Naive thymus-derived CD4-positive, alpha-beta T cell (primary cell): ENCODE data around the gene SLC30A5. TPM values are rescaled to one million over a fixed set of nuclear protein-coding genes. Genes with fewer than 3 reads are reported as not detected.
A peak's percentile ranks its signal among the peaks of the same experiment; 100 is the strongest.

Experiments
- ATAC-seq: fragments of 150-1000 bp; cut with Tn5 transposase; 2 replicates; pipeline ENCODE4 v1.10.0; 2021; ENCODE audit warnings: mild to moderate bottlenecking, moderate library complexity
- CTCF ChIA-PET: fragments of 350-600 bp; sonication (Branson Sonifier 250); formaldehyde crosslinking; loops from one replicate; lab custom pipeline; 2021; ENCODE audit warnings: antibody characterized with exemption; lab: Charles Lee
- POLR2A ChIA-PET: fragments of 350-600 bp; sonication (Branson Sonifier 250); formaldehyde crosslinking; loops from one replicate; lab custom pipeline; 2021; ENCODE audit warnings: antibody characterized with exemption, inconsistent platforms; lab: Charles Lee
- DNase-seq, 9 donors: peaks; one replicate each; pipeline versions ENCODE4 v3.0.0 to v3.0.0-alpha.2; 2020 to 2022; ENCODE audit warnings: mixed read lengths in 1 of 9
- H3K27ac ChIP-seq: one replicate; pipeline ENCODE4 v1.7.0; 2013; ENCODE audit warnings: mild to moderate bottlenecking, low read depth, low read length, moderate library complexity
- H3K27me3 ChIP-seq, 2 donors: one replicate each; pipeline ENCODE4 v1.7.0; 2013; ENCODE audit warnings: low read length in 2 of 2, mild to moderate bottlenecking in 2 of 2, moderate library complexity in 2 of 2; ENCODE audit not compliant: control insufficient read depth in 2 of 2, insufficient read depth in 2 of 2
- H3K36me3 ChIP-seq, 3 experiments: 1 replicate in 2 of 3; 2 replicates in 1 of 3; pipeline ENCODE4 v1.7.0; 2013; ENCODE audit warnings: low read length in 3 of 3, mild to moderate bottlenecking in 3 of 3, moderate library complexity in 1 of 3; ENCODE audit not compliant: insufficient read depth in 3 of 3, control insufficient read depth in 2 of 3
- H3K4me1 ChIP-seq, 2 donors: one replicate each; pipeline ENCODE4 v1.7.0; 2013; ENCODE audit warnings: low read length in 2 of 2, mild to moderate bottlenecking in 2 of 2, moderate library complexity in 1 of 2; ENCODE audit not compliant: control insufficient read depth in 2 of 2, insufficient read depth in 2 of 2
- H3K4me3 ChIP-seq: 2 replicates; pipeline ENCODE4 v1.7.0; 2013; ENCODE audit warnings: mild to moderate bottlenecking, low read length
- H3K9me3 ChIP-seq, 3 experiments: 1 replicate in 2 of 3; 2 replicates in 1 of 3; pipeline ENCODE4 v1.7.0; 2013; ENCODE audit warnings: low read length in 3 of 3; ENCODE audit not compliant: control insufficient read depth in 2 of 3
- H3K27ac Mint-ChIP-seq, 9 donors: one replicate each; pipeline ENCODE4 v1.8.0; 2020 to 2022; ENCODE audit warnings: mixed read lengths in 9 of 9, mild to moderate bottlenecking in 8 of 9, moderate library complexity in 5 of 9, inconsistent platforms in 2 of 9
- H3K27me3 Mint-ChIP-seq, 5 donors: one replicate each; pipeline ENCODE4 v1.8.0; 2021 to 2022; ENCODE audit warnings: mixed read lengths in 5 of 5, mild to moderate bottlenecking in 1 of 5
- H3K36me3 Mint-ChIP-seq, 5 donors: one replicate each; pipeline ENCODE4 v1.8.0; 2020 to 2022; ENCODE audit warnings: mixed read lengths in 5 of 5, mild to moderate bottlenecking in 3 of 5, inconsistent platforms in 1 of 5
- H3K4me1 Mint-ChIP-seq, 7 donors: one replicate each; pipeline ENCODE4 v1.8.0; 2020 to 2022; ENCODE audit warnings: mixed read lengths in 7 of 7, mild to moderate bottlenecking in 3 of 7, inconsistent platforms in 1 of 7
- H3K4me3 Mint-ChIP-seq, 10 donors: one replicate each; pipeline ENCODE4 v1.8.0; 2020 to 2022; ENCODE audit warnings: mild to moderate bottlenecking in 10 of 10, mixed read lengths in 10 of 10, moderate library complexity in 6 of 10, inconsistent platforms in 2 of 10
- H3K9me3 Mint-ChIP-seq, 11 donors: one replicate each; pipeline ENCODE4 v1.8.0; 2020 to 2022; ENCODE audit warnings: mixed read lengths in 11 of 11, mild to moderate bottlenecking in 4 of 11, inconsistent platforms in 1 of 11, moderate library complexity in 1 of 11
- intact Hi-C, 2 donors: fragments of 100-400 bp; cut with micrococcal nuclease; formaldehyde crosslinking; loops; one replicate each; pipeline ENCODE4 v1.15.1; 2023
- polyA plus RNA-seq, 2 donors: library from polyadenylated mRNA; unstranded; fragments of 300-500 nt; fragmentation: Illumina TruSeq; gene quantifications; one replicate each; pipeline ENCODE4 v1.2.3, GENCODE V29; 2021
- total RNA-seq, 6 experiments: library from RNA in 5 of 6; stranded (reverse) in 5 of 6; gene quantifications; 1 replicate in 5 of 6; 2 replicates in 1 of 6; pipeline ENCODE4 v1.2.3 and lab custom pipeline; 2021 to 2026

The SLC30A5 gene
- total and polyA plus RNA-seq, 7 experiments from 2014 or later, result 15.9 to 46.5 (median 32.1) TPM

DNA sequence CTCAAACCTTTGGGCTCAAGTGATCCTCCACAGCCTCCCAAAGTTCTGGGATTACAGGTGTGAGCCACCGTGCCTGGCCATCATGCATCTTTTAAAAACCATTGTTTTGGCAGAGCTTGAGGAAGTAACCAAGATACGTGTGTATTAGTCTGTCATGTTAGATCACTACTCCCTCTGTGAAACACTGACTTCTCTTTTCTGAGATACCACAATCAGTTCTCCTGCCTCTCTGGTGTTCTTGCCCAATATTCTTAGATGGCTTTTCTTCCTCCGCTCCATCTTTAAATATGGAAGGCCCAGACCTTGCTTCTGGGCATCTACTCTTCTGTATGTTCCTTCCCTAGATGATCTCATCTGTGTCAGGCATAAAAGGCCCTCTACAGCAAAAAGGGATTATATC lies 58.9 kb downstream of the SLC30A5 start:
- intact Hi-C loops, result no loop called here
- H3K27ac Mint-ChIP-seq, result no peak overlapping the region
- Histone ChIP-seq H3K9me3 (no peaks in the 10 kb centered on the region), H3K27ac (no peak overlapping the region), H3K27me3 (no peaks in the 10 kb centered on the region), H3K4me1 (no peaks in the 10 kb centered on the region), H3K4me3 (no peak overlapping the region), H3K36me3 (no peaks in the 10 kb centered on the region)
- CTCF ChIA-PET, result no interaction called here
- no peak overlapping the region for H3K4me3 Mint-ChIP-seq
- H3K27me3 Mint-ChIP-seq, result no peaks in the 10 kb centered on the region
- no peaks in the 10 kb centered on the region for H3K4me1 Mint-ChIP-seq
- ATAC-seq, result no peak
- no peak for DNase-seq
- POLR2A ChIA-PET, result no interaction called here
- H3K9me3 Mint-ChIP-seq, result no peaks in the 10 kb centered on the region
- peaks cover 0 to 16% (median 0%) of the 10 kb centered on the region in 5 donors for H3K36me3 Mint-ChIP-seq

DNA sequence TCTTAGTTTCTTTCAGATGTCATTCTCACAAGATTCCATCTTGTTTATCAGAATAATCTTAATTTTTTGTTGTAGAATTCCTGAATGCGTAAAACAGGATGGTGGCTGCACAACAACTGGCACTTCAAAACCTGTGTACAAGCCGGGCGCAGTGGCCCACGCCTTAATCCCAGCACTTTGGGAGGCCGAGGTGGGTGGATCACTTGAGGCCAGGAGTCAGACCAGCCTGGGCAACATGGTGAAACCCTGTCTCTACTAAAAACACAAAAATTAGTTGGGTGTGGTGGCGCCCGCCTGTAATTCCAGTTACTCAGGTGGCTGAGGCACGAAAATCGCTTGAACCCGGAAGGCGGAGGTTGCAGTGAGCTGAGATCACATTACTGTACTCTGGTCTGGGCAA lies 62.6 kb downstream of the SLC30A5 start:
- H3K9me3 ChIP-seq, result no peaks in the 10 kb centered on the region
- Mint-ChIP-seq H3K9me3 (no peaks in the 10 kb centered on the region), H3K27ac (no peak overlapping the region), H3K27me3 (no peaks in the 10 kb centered on the region), H3K36me3 (peaks cover 0 to 6% (median 0%) of the 10 kb centered on the region in 5 donors), H3K4me3 (no peak overlapping the region), H3K4me1 (no peaks in the 10 kb centered on the region)
- no peak for DNase-seq
- CTCF ChIA-PET, result no interaction called here
- no peak overlapping the region for H3K27ac ChIP-seq
- POLR2A ChIA-PET, result no interaction called here
- H3K36me3 ChIP-seq, result no peaks in the 10 kb centered on the region
- intact Hi-C loops, result no loop called here
- no peaks in the 10 kb centered on the region for H3K4me1 ChIP-seq
- no peak for ATAC-seq
- H3K4me3 ChIP-seq, result no peak overlapping the region
- no peaks in the 10 kb centered on the region for H3K27me3 ChIP-seq

DNA sequence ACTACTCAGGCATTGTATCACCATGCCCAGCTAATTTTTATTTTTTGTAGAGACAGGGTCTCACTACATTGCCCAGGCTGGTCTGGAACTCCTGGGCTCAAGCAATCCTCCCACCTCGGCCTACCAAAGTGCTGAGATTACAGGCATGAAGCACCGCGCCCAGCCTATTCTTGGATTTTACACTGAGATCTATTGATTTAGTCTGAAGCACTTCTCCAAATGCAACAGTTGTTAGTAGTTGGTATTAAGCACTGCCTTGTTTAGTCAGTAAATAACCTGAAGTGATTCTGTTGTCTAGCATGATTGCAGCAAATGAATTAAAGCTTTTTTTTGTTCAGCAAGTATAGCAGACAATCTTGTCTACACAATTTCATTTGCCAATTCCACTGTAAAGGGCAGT lies 64.2 kb downstream of the SLC30A5 start:
- no peak overlapping the region for H3K4me3 ChIP-seq
- Mint-ChIP-seq H3K27me3 (no peaks in the 10 kb centered on the region), H3K27ac (no peak overlapping the region), H3K4me3 (no peak overlapping the region), H3K9me3 (no peaks in the 10 kb centered on the region), H3K4me1 (no peaks in the 10 kb centered on the region), H3K36me3 (peaks cover 0 to 6% (median 0%) of the 10 kb centered on the region in 5 donors)
- H3K27me3 ChIP-seq, result no peaks in the 10 kb centered on the region
- intact Hi-C loops, result no loop called here
- no peaks in the 10 kb centered on the region for H3K9me3 ChIP-seq
- POLR2A ChIA-PET, result no interaction called here
- CTCF ChIA-PET, result no interaction called here
- no peaks in the 10 kb centered on the region for H3K36me3 ChIP-seq
- no peak overlapping the region for H3K27ac ChIP-seq
- H3K4me1 ChIP-seq, result no peaks in the 10 kb centered on the region
- no peak for ATAC-seq
- DNase-seq, result no peak

DNA sequence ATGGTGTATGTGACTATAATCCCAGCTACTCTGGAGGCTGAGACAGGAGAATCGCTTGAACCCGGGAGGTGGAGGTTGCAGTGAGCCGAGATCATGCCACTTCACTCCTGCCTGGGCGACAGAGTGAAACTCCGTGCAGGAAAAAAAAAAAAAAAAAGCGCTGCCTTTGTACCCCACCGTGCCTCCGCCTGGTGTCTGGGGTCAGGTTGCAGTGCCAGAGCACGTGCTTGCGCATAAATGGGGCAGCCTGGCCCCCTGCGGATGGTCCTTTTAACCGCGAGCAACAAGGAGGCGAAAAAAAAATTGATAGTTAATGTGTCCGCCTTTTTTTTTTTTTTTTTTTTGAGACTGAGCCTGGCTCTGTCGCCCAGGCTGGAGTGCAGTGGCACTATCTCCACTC lies 66.8 kb downstream of the SLC30A5 start:
- ChIA-PET CTCF (interaction anchor here (0.5 kb wide), 1 partner anchor 163 kb away, joined by 3 read pairs; no protein-coding TSS in a partner anchor), POLR2A (no interaction called here)
- Mint-ChIP-seq H3K9me3 (peaks cover 0 to under 1% (median 0%) of the 10 kb centered on the region in 11 donors), H3K27me3 (no peaks in the 10 kb centered on the region), H3K27ac (no peak overlapping the region), H3K4me1 (peaks cover 0 to 1% (median under 1%) of the 10 kb centered on the region in 7 donors), H3K36me3 (peaks cover 0 to under 1% (median 0%) of the 10 kb centered on the region in 5 donors), H3K4me3 (no peak overlapping the region)
- ATAC-seq (no peak), DNase-seq (no peak)
- Histone ChIP-seq H3K27me3 (no peaks in the 10 kb centered on the region), H3K36me3 (no peaks in the 10 kb centered on the region), H3K4me1 (no peaks in the 10 kb centered on the region), H3K27ac (no peak overlapping the region), H3K9me3 (no peaks in the 10 kb centered on the region), H3K4me3 (no peak overlapping the region)
- intact Hi-C loops, result loop anchor here in 1 of 2 donors (10.0 kb wide), 1 partner anchor 1996 kb away; no protein-coding TSS in a partner anchor

DNA sequence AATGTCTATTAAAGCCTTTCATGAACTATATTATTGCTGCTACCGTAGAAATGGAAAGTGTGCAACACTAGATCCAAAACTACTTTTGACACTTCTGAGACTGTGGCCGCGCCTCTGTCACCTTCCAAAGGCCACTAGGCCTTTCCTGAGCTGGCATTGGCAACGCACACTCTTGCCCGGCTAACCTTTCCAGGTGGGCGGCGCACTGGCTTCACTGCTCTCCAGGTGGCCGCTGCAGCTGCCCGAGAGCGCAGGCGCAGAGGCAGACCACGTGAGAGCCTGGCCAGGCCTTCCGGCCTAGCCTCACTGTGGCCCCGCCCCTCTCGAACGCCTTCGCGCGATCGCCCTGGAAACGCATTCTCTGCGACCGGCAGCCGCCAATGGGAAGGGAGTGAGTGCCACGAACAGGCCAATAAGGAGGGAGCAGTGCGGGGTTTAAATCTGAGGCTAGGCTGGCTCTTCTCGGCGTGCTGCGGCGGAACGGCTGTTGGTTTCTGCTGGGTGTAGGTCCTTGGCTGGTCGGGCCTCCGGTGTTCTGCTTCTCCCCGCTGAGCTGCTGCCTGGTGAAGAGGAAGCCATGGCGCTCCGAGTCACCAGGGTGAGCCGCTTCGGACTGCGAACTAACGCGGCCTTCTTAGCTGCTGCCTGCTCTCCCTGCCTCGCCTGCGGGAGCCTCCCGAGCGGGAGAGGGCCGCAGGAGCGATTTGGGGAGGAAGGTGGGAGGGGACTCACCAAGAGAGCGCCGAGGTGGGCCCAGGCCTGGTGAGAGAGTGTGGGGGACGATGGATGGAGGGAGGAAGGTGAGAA lies 73.1 kb downstream of the SLC30A5 start, which contains the start of gene CCNB1:
Gene CCNB1 (plus strand): TSS at position 465 of the 807 bp plus-strand sequence. CDS start 113 bp downstream, at position 578.
- ATAC-seq (peak; percentile 100), DNase-seq (peak; percentile 91 to 98 (median 94))
- H3K9me3 Mint-ChIP-seq, result peaks cover 0 to 4% (median 0%) of the 10 kb centered on the region in 11 donors
- Histone ChIP-seq H3K36me3 (no peaks in the 10 kb centered on the region), H3K27me3 (no peaks in the 10 kb centered on the region), H3K9me3 (no peaks in the 10 kb centered on the region), H3K4me1 (peaks cover 5 to 15% of the 10 kb centered on the region in 2 donors), H3K4me3 (peak within 1 kb of the TSS; percentile 78), H3K27ac (peak within 1 kb of the TSS; percentile 68)
- intact Hi-C loops, result loop anchor here (1.0 to 10.0 kb wide), 8 partner anchors 22 to 2002 kb away; partner anchors contain the start of genes AK6 (in 2 of the 2), CDK7 (in 2 of the 2), CENPH (in 2 of the 2) and RAD17 (in 2 of the 2)
- H3K27me3 Mint-ChIP-seq, result no peaks in the 10 kb centered on the region
- H3K4me1 Mint-ChIP-seq, result peaks cover 17 to 44% (median 26%) of the 10 kb centered on the region in 7 donors
- peak within 1 kb of the TSS; percentile 77 to 94 (median 90) for H3K27ac Mint-ChIP-seq
- peaks cover 0 to 25% (median 0%) of the 10 kb centered on the region in 5 donors for H3K36me3 Mint-ChIP-seq
- peak within 1 kb of the TSS; percentile 88 to 98 (median 94) for H3K4me3 Mint-ChIP-seq
- ChIA-PET CTCF (interaction anchor here (0.6 to 1.4 kb wide), 3 partner anchors 42 to 167 kb away, joined by 3 to 4 read pairs (median 3); partner anchors contain the start of gene SLC30A5), POLR2A (interaction anchor here (1.0 to 2.5 kb wide), 5 partner anchors 23 to 203 kb away, joined by 3 to 11 read pairs (median 4); partner anchors contain the start of genes AK6, CCDC125, CDK7 and CENPH)

DNA sequence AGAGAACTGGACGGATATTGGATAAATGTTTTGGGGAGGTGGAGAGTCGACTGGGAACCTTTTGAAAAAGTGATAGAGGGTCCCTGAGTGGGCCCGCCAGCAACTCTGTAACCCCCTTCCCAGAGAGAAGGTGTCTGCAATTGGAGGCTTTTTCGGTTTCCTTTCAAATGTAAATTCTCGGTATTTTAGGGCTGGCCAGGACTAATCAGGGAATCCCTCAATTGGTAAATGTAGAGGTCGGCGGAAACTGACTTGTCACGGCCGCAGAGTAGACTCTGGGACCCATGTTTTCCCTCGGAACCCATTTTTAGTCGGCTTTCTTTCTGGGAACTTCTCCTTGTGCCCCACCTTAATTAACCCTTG lies 73.7 kb downstream of the SLC30A5 start:
- CTCF ChIA-PET, result interaction anchor here (1.1 to 1.4 kb wide), 2 partner anchors 74 to 167 kb away, joined by 3 to 4 read pairs; partner anchors contain the start of gene SLC30A5

More for the DNA sequence above, 73.7 kb downstream of the SLC30A5 start:
- peak overlapping the region; percentile 77 to 94 (median 90) for H3K27ac Mint-ChIP-seq
- H3K36me3 Mint-ChIP-seq, result peaks cover 0 to 28% (median 0%) of the 10 kb centered on the region in 5 donors
- peak overlapping the region; percentile 68 for H3K27ac ChIP-seq
- peaks cover 17 to 47% (median 26%) of the 10 kb centered on the region in 7 donors for H3K4me1 Mint-ChIP-seq
- peak overlapping the region; percentile 88 to 98 (median 94) for H3K4me3 Mint-ChIP-seq
- no peaks in the 10 kb centered on the region for H3K27me3 ChIP-seq
- POLR2A ChIA-PET, result interaction anchor here (2.5 kb wide), 1 partner anchor 22 kb away, joined by 11 read pairs; the partner anchor contains the start of gene CENPH
- H3K9me3 ChIP-seq, result no peaks in the 10 kb centered on the region
- DNase-seq (no peak), ATAC-seq (no peak)
- peak overlapping the region; percentile 78 for H3K4me3 ChIP-seq
- no peaks in the 10 kb centered on the region for H3K27me3 Mint-ChIP-seq
- H3K36me3 ChIP-seq, result no peaks in the 10 kb centered on the region
- intact Hi-C loops, result loop anchor here (1.0 to 10.0 kb wide), 6 partner anchors 22 to 2003 kb away; partner anchors contain the start of genes CENPH (in 2 of the 2), AK6 (in 1 of the 2), CCDC125 (in 1 of the 2) and RAD17 (in 1 of the 2)
- H3K4me1 ChIP-seq, result peaks cover 5 to 15% of the 10 kb centered on the region in 2 donors
- peaks cover 0 to 4% (median 0%) of the 10 kb centered on the region in 11 donors for H3K9me3 Mint-ChIP-seq
